BLaER1 (cell line): ENCODE results near the gene PLD1.
"Not testable (repeated sequence)": the region's sequence is repeated elsewhere in the genome, so short reads cannot be mapped to it uniquely, and the experiment has no call there.

Source experiments
- H3K27ac ChIP-seq: shearing (Covaris generic); formaldehyde crosslinking; 2 replicates; pipeline ENCODE4 v1.8.1; 2022
- H3K27me3 ChIP-seq: shearing (Covaris generic); formaldehyde crosslinking; 2 replicates; pipeline ENCODE4 v1.8.1; 2022
- H3K36me3 ChIP-seq: shearing (Covaris generic); formaldehyde crosslinking; 2 replicates; pipeline ENCODE4 v1.8.1; 2022
- H3K4me1 ChIP-seq: shearing (Covaris generic); formaldehyde crosslinking; 2 replicates; pipeline ENCODE4 v1.8.1; 2022
- H3K4me2 ChIP-seq: shearing (Covaris generic); formaldehyde crosslinking; 2 replicates; pipeline ENCODE4 v1.8.1; 2022
- H3K4me3 ChIP-seq: shearing (Covaris generic); formaldehyde crosslinking; 2 replicates; pipeline ENCODE4 v1.8.1; 2022
- H3K9ac ChIP-seq: shearing (Covaris generic); formaldehyde crosslinking; 2 replicates; pipeline ENCODE4 v1.8.1; 2022
- H3K9me3 ChIP-seq: shearing (Covaris generic); formaldehyde crosslinking; 2 replicates; pipeline ENCODE4 v1.8.1; 2022
- H4K20me1 ChIP-seq: shearing (Covaris generic); formaldehyde crosslinking; 2 replicates; pipeline ENCODE4 v1.8.1; 2022
- Cebpa-rat ChIP-seq: shearing (Covaris generic); IDR thresholded peaks from 2 replicates; pipeline ENCODE4 v1.8.1; 2022

The PLD1 gene

DNA sequence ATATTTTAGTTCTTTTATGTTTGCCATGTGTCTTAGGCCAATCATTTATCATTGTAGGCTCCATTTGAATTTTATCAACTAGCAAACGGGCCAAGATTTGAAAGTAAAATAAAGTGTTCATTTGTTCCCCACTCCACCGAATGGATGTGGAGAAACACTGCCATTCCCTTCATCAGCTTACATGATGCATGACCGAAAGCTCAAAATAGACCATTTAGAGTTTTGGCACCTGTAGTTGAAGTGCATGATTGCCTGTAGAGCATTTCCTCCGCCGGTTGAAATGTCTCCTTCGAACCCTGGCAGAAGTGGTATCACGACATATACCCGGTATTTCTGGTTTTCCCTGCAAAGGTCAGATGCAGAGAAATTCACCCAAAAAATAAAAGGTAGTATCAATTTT lies 165.6 kb downstream of the PLD1 start:
- Histone ChIP-seq H3K36me3 (no peaks in the 10 kb centered on the region), H3K9me3 (no peaks in the 10 kb centered on the region), H3K27ac (no peak overlapping the region), H3K27me3 (no peaks in the 10 kb centered on the region), H3K4me1 (no peaks in the 10 kb centered on the region), H3K4me2 (no peak overlapping the region), H4K20me1 (no peaks in the 10 kb centered on the region), H3K9ac (no peak overlapping the region), H3K4me3 (no peak overlapping the region)
- no peak for TF ChIP-seq Cebpa-rat

- Histone ChIP-seq H3K27ac (no peak overlapping the region), H3K4me3 (no peak overlapping the region), H3K27me3 (no peaks in the 10 kb centered on the region), H3K9ac (no peak overlapping the region), H3K9me3 (no peaks in the 10 kb centered on the region), H4K20me1 (no peaks in the 10 kb centered on the region), H3K36me3 (no peaks in the 10 kb centered on the region), H3K4me2 (no peak overlapping the region), H3K4me1 (no peaks in the 10 kb centered on the region)
- no peak for TF ChIP-seq Cebpa-rat
These were observed 166.6 kb downstream of the PLD1 start for GRCh38 chr3:171643681-171644080.

GRCh38 chr3:171643033-171643432 lies 167.2 kb downstream of the PLD1 start:
- H3K27me3 ChIP-seq: no peaks in the 10 kb centered on the region
- no peak overlapping the region for H3K27ac ChIP-seq
- no peaks in the 10 kb centered on the region for H4K20me1 ChIP-seq
- H3K4me1 ChIP-seq: no peaks in the 10 kb centered on the region
- H3K9ac ChIP-seq: no peak overlapping the region
- H3K4me2 ChIP-seq: no peak overlapping the region
- no peak for TF ChIP-seq Cebpa-rat
- H3K36me3 ChIP-seq: no peaks in the 10 kb centered on the region
- H3K4me3 ChIP-seq: no peak overlapping the region
- no peaks in the 10 kb centered on the region for H3K9me3 ChIP-seq

DNA sequence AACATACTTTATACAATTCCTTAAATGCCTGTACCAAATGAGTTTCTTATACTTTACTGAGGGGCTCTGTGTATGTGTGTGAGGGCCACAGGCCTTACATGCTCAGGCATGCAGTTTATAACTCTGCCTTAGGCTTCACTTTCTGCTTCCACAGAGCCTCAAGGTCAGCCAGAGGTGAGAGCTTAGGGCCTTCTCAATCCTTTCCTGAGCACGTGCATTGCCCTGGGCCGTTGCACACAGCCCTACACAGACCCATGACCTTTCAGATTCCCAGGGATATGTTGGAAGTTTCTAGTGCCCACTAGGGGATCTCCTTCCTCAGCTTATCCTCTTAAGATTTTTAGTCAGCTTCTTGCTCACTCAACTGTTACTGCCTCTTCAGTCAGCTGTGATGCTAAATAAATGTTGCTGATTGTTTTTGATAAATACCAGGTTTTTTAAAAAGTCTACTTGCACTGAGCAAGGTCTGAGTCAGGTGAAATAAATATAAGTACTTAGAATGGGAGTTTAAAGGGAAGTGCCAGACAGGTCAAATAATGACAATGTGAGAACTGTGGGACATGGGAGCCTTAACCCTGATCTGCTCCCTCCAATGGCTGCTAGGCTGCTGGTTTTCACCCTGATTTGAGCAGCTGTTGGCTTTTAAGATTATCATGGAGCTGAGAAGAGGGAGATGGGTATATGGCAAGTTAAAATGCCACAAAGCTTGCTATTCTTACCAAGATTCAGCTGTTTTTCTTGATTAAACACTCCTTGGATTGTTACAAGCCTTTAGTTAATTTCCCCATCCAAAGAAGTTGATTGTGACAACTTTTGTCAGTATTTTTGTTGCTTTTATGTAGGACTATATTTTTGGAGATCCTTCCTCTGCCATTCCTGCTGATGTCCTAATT lies 169.5 kb downstream of the PLD1 start:
- H3K4me2 ChIP-seq: no peak overlapping the region
- no peak for TF ChIP-seq Cebpa-rat
- H3K36me3 ChIP-seq: no peaks in the 10 kb centered on the region
- no peaks in the 10 kb centered on the region for H4K20me1 ChIP-seq
- H3K27ac ChIP-seq: no peak overlapping the region
- no peaks in the 10 kb centered on the region for H3K27me3 ChIP-seq
- no peaks in the 10 kb centered on the region for H3K9me3 ChIP-seq
- H3K4me1 ChIP-seq: no peaks in the 10 kb centered on the region
- H3K4me3 ChIP-seq: no peak overlapping the region
- H3K9ac ChIP-seq: no peak overlapping the region

DNA sequence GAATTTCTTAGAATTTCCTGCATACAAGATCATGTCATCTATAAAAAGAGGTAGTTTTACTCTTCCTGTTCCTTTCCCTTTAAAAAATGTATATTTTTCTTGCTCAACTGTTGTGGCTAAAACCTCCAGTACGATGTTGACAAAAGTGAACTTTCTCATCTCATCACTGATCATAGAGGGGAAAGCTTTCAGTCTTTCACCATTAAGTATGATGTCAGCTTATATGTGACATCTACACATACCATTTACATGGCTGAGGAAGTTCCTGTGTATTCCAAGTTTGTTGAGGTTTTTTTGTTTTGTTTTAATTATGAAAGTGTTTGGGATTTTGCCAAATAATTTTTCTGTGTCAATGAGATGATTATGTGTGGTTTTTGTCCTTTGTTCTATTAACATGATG lies 173.6 kb downstream of the PLD1 start:
- Histone ChIP-seq H3K27me3 (no peaks in the 10 kb centered on the region), H3K9ac (no peak overlapping the region), H3K4me1 (no peaks in the 10 kb centered on the region), H3K36me3 (no peaks in the 10 kb centered on the region), H3K27ac (no peak overlapping the region), H4K20me1 (no peaks in the 10 kb centered on the region), H3K9me3 (no peaks in the 10 kb centered on the region), H3K4me2 (no peak overlapping the region), H3K4me3 (no peak overlapping the region)
- TF ChIP-seq Cebpa-rat: no peak

DNA sequence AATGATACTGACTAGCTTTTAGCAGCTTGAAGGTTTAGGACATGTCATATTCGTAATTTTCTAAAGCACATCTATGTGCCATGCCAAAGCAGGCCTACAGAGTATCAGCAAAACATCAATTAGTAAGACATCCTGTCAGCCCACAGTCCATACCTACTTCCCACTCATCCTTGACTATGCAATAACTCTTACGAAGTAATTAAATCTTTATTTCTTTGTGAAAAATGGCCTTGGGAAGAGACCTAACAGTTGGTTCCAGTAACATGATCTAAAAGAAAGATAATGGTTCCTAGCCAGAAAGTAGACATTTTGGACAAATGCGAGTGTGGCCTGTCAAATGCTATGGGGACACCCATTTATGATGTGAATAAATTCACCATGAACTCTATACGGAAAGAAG lies 177.5 kb downstream of the PLD1 start:
- TF ChIP-seq Cebpa-rat: no peak
- Histone ChIP-seq H4K20me1 (no peaks in the 10 kb centered on the region), H3K4me3 (no peak overlapping the region), H3K27ac (no peak overlapping the region), H3K4me1 (no peaks in the 10 kb centered on the region), H3K9me3 (no peaks in the 10 kb centered on the region), H3K27me3 (no peaks in the 10 kb centered on the region), H3K9ac (no peak overlapping the region), H3K4me2 (no peak overlapping the region), H3K36me3 (no peaks in the 10 kb centered on the region)

DNA sequence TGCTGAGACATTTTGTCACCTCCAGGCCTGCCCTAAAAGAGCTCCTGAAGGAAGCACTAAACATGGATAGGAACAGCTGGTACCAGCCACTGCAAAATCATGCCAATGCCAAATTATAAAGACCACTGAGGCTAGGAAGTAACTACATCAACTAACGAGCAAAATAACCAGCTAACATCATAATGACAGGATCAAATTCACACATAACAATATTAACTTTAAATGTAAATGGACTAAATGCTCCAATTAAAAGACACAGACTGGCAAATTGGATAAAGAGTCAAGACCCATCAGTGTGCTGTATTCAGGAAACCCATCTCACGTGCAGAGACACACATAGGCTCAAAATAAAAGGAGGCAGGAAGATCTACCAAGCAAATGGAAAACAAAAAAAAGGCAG lies 183.5 kb downstream of the PLD1 start:
- H3K36me3 ChIP-seq, H3K27me3 ChIP-seq, H3K9me3 ChIP-seq, H4K20me1 ChIP-seq, H3K27ac ChIP-seq, H3K4me1 ChIP-seq, H3K4me2 ChIP-seq, H3K4me3 ChIP-seq, H3K9ac ChIP-seq: not testable (repeated sequence)

- Histone ChIP-seq H4K20me1 (no peaks in the 10 kb centered on the region), H3K9me3 (no peaks in the 10 kb centered on the region), H3K9ac (no peak overlapping the region), H3K4me1 (no peaks in the 10 kb centered on the region), H3K4me2 (no peak overlapping the region), H3K4me3 (no peak overlapping the region), H3K36me3 (no peaks in the 10 kb centered on the region), H3K27me3 (no peaks in the 10 kb centered on the region), H3K27ac (no peak overlapping the region)
- TF ChIP-seq Cebpa-rat: no peak
These were observed 188.2 kb downstream of the PLD1 start for GRCh38 chr3:171622126-171622525.

GRCh38 chr3:171620825-171621434 lies 189.4 kb downstream of the PLD1 start:
- Histone ChIP-seq H3K27ac (no peak overlapping the region), H3K4me1 (no peaks in the 10 kb centered on the region), H3K4me3 (no peak overlapping the region), H3K9ac (no peak overlapping the region), H3K4me2 (no peak overlapping the region), H3K36me3 (no peaks in the 10 kb centered on the region), H3K27me3 (no peaks in the 10 kb centered on the region), H3K9me3 (no peaks in the 10 kb centered on the region), H4K20me1 (no peaks in the 10 kb centered on the region)
- no peak for TF ChIP-seq Cebpa-rat

- no peak for TF ChIP-seq Cebpa-rat
- no peaks in the 10 kb centered on the region for H3K36me3 ChIP-seq
- H4K20me1 ChIP-seq: no peaks in the 10 kb centered on the region
- no peaks in the 10 kb centered on the region for H3K4me1 ChIP-seq
- no peak overlapping the region for H3K4me3 ChIP-seq
- no peak overlapping the region for H3K4me2 ChIP-seq
- H3K9me3 ChIP-seq: no peaks in the 10 kb centered on the region
- H3K27me3 ChIP-seq: no peaks in the 10 kb centered on the region
- H3K27ac ChIP-seq: no peak overlapping the region
- no peak overlapping the region for H3K9ac ChIP-seq
These were observed 193.5 kb downstream of the PLD1 start for GRCh38 chr3:171616798-171617197.
